HG03575 (cell line): Measurements from ENCODE around the gene HOXC6.

ENCODE experiments used
- ATAC-seq: cut with Tn5 transposase; IDR thresholded peaks from one replicate; pipeline ENCODE4 v1.9.1; 2021; ENCODE audit not compliant: unreplicated experiment, insufficient number of reproducible peaks, low FRiP score; ENCODE audit errors: extremely low read depth

Gene HOXC6

GRCh38 chr12:54028314-54029201, at the start of gene HOXC6:
Gene HOXC6 (plus strand): TSS chr12:54028440. CDS start chr12:54028522, 82 bp downstream.
- no peak for ATAC-seq

DNA sequence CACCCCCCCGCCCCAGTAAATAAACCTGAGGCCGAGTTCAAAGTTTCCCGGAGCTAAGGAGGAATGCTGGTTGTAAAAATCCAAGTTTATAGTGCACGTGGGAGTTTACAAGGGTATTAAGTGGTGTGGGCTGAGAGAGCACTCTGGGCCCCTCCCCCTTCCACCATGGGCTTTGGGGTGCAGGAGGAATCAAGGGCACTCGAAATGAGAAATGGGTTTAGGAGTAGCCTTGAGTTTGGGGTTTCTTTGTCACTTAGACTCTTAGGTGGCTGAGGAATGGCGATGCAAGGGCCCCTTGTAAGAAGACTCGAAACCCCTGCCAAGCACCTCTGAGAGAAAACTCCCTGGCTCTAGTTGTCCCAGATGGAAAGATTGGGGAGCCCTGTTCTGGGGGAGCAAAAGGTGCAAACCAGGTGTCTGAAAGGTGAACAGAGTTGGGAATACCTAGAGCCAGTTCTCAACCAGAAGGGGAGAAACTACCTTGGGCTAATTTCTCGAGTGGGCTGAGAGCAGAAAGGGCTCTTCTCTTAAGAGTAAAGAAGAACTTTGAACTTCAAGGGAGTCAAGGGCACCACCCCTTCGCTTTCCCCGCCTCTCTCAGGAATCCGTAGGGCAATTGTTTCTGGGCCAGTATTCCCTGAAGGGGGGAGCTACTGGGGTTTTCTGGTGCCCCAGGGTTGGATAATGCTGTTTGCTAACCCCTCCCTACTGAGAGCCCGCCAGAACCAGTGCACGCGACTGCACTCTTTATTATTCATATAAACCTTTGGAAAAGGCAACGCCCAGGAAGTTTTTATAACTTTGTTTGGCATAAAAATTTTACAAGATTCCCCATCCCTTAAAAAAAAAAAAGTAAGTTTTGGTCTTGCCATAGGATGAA, 49.5 kb upstream of the HOXC6 start:
- no peak for ATAC-seq

GRCh38 chr12:53980104-53980801, 48.0 kb upstream of the HOXC6 start:
- ATAC-seq = no peak

- no peak for ATAC-seq
These were observed 47.3 kb upstream of the HOXC6 start for GRCh38 chr12:53980802-53981496.

GRCh38 chr12:53981634-53982565, 46.3 kb upstream of the HOXC6 start:
- no peak for ATAC-seq

- ATAC-seq = no peak
These were observed 45.3 kb upstream of the HOXC6 start for GRCh38 chr12:53982648-53983567.

DNA sequence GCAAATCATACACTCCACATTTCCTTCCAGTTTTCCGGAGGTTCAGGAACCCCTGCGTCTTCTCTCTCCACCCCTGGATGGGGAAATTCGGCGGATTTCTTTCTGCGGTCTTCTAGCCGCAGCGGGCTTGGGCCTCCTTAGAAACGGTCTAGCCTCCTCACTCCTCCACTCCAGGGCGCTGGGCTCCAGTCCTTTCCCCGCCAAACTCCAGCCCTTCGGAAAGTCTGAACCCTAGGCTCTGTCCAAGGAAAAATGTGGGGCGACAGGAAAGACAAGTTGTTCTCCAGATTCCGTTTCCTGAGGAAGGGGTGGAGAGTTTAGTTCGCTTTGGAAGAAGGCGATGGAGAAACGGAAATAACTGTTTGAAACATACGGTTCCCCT, 44.7 kb upstream of the HOXC6 start:
- no peak for ATAC-seq

- no peak for ATAC-seq
These were observed 44.2 kb upstream of the HOXC6 start for GRCh38 chr12:53983950-53984572.

DNA sequence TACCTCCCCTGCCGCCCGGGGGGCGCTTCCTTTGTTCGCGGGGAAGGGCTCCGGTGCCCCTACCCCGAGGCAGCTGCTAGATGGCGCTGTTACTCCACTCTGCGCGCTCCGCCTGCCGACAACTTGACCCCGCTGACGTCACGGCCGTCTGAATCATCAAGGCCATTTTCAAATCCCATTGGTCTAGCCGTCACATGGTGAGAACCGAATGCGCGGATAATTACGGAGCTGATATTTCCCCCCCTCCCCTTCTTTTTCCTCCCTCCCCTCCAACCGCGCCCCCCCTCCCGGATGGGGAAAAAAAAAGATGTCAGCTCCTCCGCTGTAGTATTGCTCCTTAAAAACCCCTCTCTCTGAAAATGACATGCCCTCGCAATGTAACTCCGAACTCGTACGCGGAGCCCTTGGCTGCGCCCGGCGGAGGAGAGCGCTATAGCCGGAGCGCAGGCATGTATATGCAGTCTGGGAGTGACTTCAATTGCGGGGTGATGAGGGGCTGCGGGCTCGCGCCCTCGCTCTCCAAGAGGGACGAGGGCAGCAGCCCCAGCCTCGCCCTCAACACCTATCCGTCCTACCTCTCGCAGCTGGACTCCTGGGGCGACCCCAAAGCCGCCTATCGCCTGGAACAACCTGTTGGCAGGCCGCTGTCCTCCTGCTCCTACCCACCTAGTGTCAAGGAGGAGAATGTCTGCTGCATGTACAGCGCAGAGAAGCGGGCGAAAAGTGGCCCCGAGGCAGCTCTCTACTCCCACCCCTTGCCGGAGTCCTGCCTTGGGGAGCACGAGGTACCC, 43.1 kb upstream of the HOXC6 start, which contains the start of gene HOXC10:
Gene HOXC10 (plus strand): TSS at position 246 of the 791 bp plus-strand sequence. CDS start 114 bp downstream, at position 360.
- no peak for ATAC-seq

DNA sequence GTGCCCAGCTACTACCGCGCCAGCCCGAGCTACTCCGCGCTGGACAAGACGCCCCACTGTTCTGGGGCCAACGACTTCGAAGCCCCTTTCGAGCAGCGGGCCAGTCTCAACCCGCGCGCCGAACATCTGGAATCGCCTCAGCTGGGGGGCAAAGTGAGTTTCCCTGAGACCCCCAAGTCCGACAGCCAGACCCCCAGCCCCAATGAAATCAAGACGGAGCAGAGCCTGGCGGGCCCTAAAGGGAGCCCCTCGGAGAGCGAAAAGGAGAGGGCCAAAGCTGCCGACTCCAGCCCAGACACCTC, 42.6 kb upstream of the HOXC6 start:
- no peak for ATAC-seq

DNA sequence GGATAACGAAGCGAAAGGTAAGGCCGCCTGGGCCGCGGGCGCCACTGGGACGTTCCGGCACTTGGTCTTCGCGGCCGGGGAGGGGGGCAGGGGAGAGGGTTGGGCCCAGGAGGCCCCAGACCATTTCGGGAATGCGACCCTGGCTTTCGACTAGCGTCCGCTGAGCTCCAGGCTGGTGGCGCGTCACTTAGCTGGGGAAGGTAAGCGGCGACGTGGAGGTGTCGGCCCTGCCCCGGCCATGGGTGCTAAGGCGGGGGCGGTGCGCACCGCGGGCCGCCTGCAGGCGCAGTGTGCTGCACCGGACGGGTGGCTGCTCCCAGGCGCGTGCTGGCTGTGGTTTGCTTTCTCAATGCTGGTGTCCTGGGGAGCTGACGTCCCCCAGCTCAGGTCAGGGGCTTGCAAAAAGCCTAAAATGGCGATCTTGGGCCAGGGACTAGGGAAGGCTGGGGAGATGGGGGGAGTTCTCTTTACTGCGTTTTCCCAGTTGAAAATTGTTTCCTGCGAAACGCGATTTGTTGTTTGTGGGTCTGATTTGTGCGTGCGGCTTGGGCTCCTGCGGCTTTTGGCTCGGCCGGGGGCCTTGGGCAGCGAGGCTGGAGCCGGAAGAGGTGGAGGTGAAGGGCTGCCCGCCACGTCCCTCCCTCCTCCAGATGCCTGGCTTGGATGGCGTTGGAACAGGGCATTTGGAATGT, 42.1 kb upstream of the HOXC6 start:
- no peak for ATAC-seq

DNA sequence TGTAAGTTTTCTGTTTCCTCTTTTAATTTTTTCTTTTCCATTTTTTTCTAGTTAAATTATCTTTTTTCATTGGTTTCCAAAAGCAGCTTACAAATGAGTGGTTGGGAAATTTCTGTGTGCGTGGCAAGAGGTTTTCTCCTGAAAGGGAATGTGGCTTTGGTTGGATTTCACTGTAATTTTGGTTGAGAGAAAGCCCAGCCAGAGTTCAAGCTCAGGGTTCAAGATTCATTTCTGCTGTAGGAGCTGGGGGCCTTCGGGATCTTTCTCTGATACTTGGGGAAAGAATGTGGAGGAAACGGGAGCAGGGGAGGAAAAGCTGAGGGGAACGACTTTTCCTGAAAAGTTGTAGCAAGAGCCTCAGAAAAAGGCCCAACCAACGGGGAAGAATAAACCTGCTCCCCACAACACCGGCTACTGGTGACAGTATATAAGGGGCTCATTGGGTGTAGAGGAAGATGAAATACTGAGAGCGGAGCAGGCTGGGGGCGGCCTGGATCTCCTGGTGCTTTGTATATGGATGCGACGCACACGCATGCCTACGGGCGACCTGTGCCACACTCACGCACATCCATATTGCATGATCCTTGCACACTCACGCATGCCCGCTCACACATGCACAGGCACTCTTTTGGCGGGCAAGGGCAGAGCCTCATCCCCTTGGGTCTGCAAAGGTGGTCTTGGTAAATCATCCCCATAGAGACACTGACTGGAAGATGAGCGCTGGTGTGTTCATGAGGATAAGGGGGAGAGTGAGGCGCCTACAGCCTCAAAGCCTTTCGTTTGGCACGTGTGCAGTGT, 41.4 kb upstream of the HOXC6 start:
- no peak for ATAC-seq

DNA sequence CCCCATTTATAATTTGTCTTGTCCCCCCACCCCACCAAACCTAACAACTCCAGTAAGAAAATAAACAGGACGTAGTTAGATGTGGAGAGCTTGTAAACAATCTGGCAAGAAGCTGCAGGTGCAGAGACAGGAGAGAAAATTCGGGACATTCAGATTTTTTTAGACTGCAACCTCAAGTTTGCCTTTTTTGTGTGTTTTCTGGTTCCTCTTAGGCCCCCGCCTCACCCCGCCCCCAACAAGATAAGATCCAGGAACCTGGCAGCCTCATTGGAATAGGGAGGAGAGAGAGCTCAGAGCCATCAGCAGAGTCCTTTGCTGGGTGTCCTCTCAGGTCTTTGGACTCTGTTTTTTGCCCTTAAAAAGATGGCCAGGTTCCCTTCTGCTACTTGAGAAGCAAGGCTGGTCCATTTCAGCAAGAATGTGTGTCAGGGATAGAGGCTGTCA, 40.4 kb upstream of the HOXC6 start:
- no peak for ATAC-seq

DNA sequence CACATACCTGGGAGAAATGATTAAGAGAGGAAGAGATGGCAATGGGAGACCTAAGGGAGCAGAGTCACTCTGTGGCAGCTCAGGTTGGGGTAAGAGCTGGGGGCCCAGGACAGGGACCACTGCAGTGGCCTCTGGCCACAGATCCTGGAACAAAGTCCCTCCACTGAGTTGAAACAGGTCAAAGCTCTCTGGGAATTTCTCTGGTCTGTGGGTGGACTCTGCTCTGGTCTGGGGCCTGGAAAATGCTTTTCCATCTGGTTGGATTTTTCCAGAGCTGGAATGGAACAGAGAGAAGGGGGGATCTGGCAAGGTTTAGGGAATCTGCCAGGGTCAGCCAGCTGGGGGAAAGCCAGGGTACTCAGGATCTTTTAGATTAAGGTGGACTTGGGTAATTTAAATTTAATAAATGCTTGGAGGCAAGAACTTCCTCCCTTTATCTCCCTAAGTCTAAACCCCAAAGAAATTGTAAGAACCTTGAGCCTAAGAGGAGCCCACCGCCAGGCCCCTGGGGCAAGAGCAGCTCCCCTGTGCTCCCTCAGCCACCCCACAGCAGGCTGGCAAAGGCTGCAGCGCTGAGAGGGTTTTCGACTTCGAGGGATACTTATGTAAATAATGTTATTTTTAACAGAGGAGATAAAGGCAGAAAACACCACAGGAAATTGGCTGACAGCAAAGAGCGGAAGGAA, 39.6 kb upstream of the HOXC6 start:
- ATAC-seq = no peak
